Activated CD8-positive, alpha-beta memory T cell treated with anti-CD3 and anti-CD28 coated beads for 1 hour (primary cell): ENCODE measurements around the gene OR2AG1.

Source experiments
- DNase-seq, 2 donors: peaks; one replicate each; pipeline ENCODE4 v3.0.0-alpha.2; 2020; ENCODE audit warnings: low read depth in 1 of 2; ENCODE audit errors: extremely low read depth in 1 of 2

Gene OR2AG1, protein sequence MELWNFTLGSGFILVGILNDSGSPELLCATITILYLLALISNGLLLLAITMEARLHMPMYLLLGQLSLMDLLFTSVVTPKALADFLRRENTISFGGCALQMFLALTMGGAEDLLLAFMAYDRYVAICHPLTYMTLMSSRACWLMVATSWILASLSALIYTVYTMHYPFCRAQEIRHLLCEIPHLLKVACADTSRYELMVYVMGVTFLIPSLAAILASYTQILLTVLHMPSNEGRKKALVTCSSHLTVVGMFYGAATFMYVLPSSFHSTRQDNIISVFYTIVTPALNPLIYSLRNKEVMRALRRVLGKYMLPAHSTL

DNA sequence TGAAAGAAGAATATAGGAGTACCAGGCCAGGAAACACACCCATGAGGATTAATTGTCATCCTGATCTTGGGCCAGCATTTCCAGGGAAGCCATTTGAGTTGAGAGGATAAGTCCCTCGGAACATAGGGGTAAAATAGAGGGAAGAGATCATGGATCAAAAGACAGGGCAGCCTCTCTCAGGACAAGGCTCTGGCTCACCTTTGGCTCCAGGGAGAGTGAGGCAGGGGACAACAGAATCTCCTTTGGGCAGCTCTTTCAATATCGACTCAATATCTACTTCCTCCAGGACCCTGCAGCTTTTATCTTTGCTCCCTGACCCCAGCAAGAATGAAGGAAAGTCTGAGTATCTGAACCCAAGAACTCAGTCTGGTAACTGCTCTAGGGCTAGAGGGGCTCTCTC is at the start of gene OR2AG1:
OR2AG1 (plus strand) TSS at position 301 of the 400 bp plus-strand sequence. CDS start 2,018 bp downstream, outside the sequence.
- DNase-seq: no peak

- no peak for DNase-seq
Observed at GRCh38 chr11:6733326-6734275, 49.2 kb upstream of the OR2AG1 start.

DNA sequence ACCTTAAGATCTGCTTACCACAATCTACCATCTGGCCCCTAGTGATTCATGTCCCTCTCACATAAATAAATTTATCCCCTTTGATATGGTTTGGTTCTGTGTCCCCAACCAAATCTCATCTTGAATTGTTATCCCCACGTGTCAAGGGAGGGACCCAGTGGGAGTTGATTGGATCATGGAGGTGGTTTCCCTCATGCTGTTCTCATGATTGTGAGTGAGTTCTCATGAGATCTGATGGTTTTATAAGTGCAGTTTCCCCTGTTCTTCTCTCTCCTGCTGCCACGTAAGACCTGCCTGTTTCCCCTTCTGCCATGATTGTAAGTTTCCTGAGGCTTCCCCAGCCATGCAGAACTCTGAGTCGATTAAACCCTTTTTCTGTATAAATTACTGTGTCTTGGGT is 48.2 kb upstream of the OR2AG1 start:
- no peak for DNase-seq

- DNase-seq: no peak
Observed at GRCh38 chr11:6735306-6735705, 47.5 kb upstream of the OR2AG1 start.

DNA sequence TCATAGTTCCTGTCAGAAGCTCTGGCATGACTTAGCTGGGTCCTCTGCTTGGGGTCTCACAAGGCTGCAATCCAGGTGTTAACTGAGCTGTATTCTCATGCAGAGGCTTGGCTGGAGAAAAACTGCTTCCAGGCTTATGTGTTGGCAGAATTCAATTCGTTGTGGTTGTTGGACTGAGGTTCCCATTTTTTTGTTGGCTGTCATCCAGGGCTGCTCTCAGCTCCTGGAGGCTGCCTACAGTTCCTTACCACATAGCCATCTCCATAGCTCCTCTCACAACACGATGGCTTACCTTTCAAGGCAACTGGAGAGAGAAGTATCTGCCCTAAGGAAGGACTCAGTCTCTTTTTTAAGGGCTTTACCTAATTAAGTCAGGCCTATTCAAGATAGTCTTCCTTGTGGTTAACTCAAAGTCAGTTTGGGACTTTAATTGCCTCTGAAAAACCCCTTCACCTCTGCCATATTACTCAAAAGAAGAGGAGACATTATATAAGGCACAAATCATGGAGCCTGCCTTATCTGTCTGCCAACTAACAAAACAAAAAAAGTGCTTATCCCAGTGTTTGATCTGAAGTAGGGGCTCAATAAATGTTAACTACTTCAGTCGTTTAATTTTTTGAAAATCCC is 46.2 kb upstream of the OR2AG1 start:
- DNase-seq: no peak

DNA sequence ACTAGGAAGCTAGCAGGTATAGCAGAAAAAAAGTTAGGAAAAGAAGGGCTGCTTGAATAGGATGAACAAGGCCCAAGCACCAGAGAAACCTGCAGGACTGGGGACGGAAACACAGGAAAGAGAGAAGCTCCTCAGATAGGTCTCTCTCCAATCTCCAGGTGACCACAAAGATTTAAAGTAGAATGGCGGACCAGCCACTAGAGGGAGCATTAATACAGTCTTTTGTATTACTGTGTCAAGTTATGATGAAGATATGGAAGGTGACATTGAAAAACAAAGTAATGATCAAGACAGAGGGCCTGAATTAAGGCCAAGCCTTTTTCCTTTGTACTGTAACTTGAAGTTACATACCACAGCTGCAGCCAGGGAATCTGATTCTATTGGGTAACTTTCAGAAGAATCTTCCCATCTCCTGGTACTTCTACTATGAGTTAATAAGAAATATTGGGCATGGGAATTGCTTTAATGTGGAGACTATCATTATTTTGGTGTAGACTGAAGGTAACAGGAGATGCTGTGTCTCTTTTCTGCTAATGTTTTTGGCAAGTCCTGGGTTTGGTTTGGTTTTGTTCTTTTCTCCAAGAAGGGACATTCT is 44.9 kb upstream of the OR2AG1 start:
- peak; percentile 37 to 44 for DNase-seq

GRCh38 chr11:6738590-6738989 is 44.2 kb upstream of the OR2AG1 start:
- no peak for DNase-seq

- no peak for DNase-seq
Observed at GRCh38 chr11:6742260-6742659, 40.6 kb upstream of the OR2AG1 start.

DNA sequence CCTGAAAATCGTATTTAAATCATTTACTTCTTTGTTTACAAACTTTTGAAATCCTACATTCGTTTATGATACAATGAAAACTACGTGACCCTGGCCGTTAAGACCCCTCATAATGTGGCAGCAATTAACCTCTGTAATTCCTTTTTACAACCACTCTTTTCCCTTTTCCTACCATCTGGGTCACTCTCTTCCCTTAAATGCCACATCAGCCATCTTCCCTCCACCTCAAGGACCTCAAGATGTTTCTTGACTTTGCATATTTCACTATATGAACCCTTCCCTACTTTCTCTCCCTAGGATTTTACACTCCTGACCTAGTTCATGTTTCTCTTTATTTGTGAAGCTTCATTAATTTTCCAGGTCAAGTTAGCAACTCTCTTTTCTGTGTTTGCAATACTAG is 37.8 kb upstream of the OR2AG1 start:
- no peak for DNase-seq

DNA sequence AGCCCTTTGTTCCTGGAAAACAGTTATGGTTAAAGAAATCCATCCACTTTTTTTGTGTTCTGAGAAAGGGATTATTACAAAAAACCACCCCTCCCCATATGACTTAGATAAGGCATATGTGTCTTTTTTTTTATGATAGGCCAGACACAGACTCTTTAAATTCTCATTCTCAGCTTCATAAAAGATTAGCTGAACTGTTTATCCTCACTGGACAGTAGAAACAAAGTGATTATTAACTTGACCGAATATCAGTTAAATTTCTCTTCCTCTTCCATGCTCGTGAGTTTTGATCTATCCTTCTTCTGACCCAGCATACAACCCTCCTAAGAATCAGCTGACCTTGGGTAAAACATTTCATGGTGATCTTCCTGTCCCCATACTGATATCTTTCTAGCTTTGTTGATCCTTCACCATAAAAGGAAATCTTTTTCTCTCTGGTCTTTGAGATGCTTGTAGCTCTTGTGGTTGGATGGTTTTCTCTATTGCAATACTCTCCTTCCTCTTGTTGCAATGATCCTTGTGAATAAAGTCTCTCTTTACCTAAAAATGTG is 37.3 kb upstream of the OR2AG1 start:
- DNase-seq: no peak

- peak in 1 of 2 donors; percentile 14 for DNase-seq
Observed at GRCh38 chr11:6746086-6746618, 36.7 kb upstream of the OR2AG1 start.

- no peak for DNase-seq
Observed at GRCh38 chr11:6746626-6747025, 36.2 kb upstream of the OR2AG1 start.

DNA sequence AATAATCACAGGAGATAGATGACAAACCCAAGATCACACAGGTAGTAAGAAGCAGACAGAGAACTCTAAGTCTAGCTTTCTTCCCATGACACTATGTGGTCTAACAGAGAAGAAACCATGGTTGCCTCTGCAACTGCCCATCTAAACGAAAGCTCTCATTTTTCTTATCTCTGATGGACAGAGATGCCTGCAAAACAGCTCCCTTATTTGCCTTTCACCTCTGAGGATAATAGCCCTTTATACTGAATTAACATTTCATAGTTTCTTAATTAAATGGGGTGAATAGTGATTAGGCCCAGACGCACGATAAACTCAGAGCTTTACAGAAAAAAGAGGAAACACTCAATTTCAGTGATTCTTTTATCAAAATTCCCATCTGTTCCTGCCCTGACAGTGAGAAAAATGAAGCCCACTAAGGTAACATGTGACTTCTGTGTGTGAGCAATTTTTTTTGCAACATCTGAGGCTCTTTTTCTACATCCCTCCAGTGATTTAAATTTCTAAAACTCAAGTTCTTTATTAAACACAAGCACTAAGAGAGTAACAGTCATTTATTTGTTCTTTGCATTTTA is 35.6 kb upstream of the OR2AG1 start:
- DNase-seq: no peak

DNA sequence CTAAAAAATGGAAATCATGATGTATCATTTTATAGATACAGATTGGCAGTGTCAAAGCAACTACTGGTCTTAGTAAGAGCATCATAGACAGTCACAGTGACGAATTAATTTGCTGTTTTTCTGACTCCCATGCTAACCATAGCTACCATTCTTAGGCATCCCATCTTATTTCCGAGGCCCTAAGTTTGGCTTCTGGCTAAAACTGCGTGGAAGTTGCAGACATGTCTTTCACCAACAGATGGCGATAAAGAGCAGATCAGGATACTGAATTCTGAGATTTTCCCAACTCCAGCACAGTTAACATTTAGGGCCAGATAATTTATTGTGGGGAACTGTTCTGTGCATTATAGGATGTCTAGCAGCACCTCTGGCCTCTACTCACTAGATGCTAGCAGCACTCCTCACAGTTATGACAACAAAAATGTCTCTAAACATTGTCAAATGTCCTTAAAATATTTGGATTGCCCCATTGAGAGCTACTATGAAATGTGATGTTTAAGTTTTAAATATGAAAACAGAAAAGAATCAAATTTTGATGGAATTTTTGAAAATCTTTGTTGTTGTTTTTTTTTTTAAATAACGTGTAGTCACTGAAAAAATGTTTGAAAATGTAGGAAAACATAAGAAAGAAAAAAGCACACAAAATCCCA is 27.4 kb upstream of the OR2AG1 start:
- no peak for DNase-seq

DNA sequence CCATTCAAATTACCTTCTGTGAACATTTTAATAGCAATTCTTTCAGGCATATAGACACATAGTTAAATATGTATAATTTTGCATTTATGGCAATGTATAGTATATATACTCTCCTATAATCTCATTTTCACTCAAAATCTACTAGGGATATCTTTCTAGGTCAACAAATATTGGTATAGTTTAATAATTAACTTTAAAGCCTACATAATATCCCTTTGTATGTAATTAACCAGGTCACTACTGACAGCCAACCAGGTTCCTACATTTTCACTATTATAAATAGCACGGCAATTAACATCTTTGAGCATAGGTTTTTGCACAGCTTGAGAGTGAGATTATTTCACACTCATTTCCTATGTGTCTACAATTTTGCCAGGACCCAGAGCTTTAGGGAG is 26.9 kb upstream of the OR2AG1 start:
- no peak for DNase-seq

DNA sequence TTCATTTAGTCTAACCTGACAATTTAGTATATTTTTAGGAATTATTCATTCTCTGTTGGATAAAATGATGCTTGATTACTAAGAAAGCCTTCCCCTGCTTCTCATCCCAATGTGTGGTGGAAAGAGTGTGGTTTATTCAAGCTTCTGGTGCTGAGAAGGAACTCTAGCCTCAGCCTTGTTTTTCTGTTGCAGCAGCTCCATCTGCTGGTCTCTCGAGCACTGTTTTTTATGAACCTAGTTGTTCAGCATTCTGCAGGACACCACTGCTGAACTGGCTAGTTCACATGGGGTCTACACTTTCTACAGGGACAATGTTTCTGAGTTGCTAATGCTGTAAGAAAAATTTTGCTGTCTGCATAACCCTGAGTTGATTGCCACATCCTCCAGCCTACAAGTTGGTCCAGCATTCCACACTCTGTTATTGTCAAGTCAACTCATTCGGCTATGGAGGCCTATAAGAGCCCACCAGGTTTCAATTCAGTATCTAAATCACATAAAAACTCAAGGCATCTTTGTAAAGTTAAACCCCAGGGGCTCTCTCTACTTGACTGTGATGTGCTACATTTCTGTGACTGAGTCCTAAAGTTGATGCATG is 25.4 kb upstream of the OR2AG1 start:
- DNase-seq: peak in 1 of 2 donors; percentile 22

GRCh38 chr11:6771926-6772893 is 10.6 kb upstream of the OR2AG1 start, which contains the start of gene OR2AG2:
Gene OR2AG2 (minus strand): TSS chr11:6771976. CDS start chr11:6768957, 3,019 bp downstream.
- DNase-seq: no peak

GRCh38 chr11:6778518-6778917 is 4.3 kb upstream of the OR2AG1 start:
- DNase-seq: no peak
